ENCODE data around the gene ADGRF3. TPM values are rescaled to one million over a fixed set of nuclear protein-coding genes. Genes with fewer than 3 reads are reported as not detected.

Gene ADGRF3
- total and polyA plus RNA-seq, 2 donors (not counting 1 experiment from before 2014, with no cell fraction given), result 0.47 to 1.00 TPM

GRCh38 chr2:26318950-26319349 lies 27.6 kb downstream of the ADGRF3 start:
- Histone ChIP-seq H3K9ac (ENCODE audit: low read length) (no peak overlapping the region), H3K36me3 (replicated peaks in 1 of 2; ENCODE audit: control extremely low read depth in 1 of 2, control insufficient read depth in 1 of 2, extremely low read depth in 1 of 2, insufficient read depth in 2 of 2, low read length in 1 of 2) (no peaks in the 10 kb centered on the region), H3K27ac (ENCODE audit: low read length in 2 of 2) (no peak overlapping the region), H4K20me1 (ENCODE audit: control insufficient read depth, insufficient read depth, low read length, poor library complexity, severe bottlenecking) (no peaks in the 10 kb centered on the region), H3K27me3 (replicated peaks in 1 of 4; ENCODE audit: control extremely low read depth in 1 of 4, control insufficient read depth in 3 of 4, insufficient read depth in 4 of 4, low read length in 3 of 4) (no peaks in the 10 kb centered on the region), H2AFZ (ENCODE audit: insufficient read depth, low read depth, low read length, poor library complexity, severe bottlenecking) (no peak overlapping the region), H3K9me3 (ENCODE audit: control extremely low read depth in 1 of 3, control insufficient read depth in 2 of 3, insufficient read depth in 1 of 3, low read length in 2 of 3) (peaks cover 0 to under 1% (median 0%) of the 10 kb centered on the region in 3 donors), H3K4me3 (ENCODE audit: control extremely low read depth in 1 of 5, extremely low read depth in 1 of 5, insufficient read depth in 1 of 5, low read depth in 2 of 5, low read length in 4 of 5) (no peak overlapping the region), H3K79me2 (ENCODE audit: control insufficient read depth, insufficient read depth, low read length) (no peaks in the 10 kb centered on the region), H3K4me1 (ENCODE audit: control insufficient read depth in 2 of 2, insufficient read depth in 2 of 2, low read length in 2 of 2) (no peaks in the 10 kb centered on the region), H3K4me2 (replicated peaks; ENCODE audit: low read depth, low read length, poor library complexity, severe bottlenecking) (no peak overlapping the region)
- Mint-ChIP-seq H3K4me1 (no peaks in the 10 kb centered on the region), H3K9me3 (ENCODE audit: insufficient read depth) (no peaks in the 10 kb centered on the region), H3K27me3 (no peaks in the 10 kb centered on the region), H3K27ac (no peak overlapping the region), H3K4me3 (no peak overlapping the region)
- 84% methylated on average over 6 of the region's 6 CpGs for WGBS (ENCODE audit: insufficient coverage)
- TF ChIP-seq CTCF (IDR thresholded peaks at IDR 0.05), result no peak
- TF ChIP-seq EZH2 (IDR thresholded peaks at IDR 0.05; ENCODE audit: borderline replicate concordance, insufficient read depth, low read depth, low read length, poor library complexity, severe bottlenecking), result no peak
- DNase-seq (no peak), ATAC-seq (ENCODE audit: low read depth) (no peak)
- CTCF ChIA-PET, result no interaction called here
- POLR2A ChIA-PET, result no interaction called here
- intact Hi-C loops (cut with micrococcal nuclease), result no loop called here

DNA sequence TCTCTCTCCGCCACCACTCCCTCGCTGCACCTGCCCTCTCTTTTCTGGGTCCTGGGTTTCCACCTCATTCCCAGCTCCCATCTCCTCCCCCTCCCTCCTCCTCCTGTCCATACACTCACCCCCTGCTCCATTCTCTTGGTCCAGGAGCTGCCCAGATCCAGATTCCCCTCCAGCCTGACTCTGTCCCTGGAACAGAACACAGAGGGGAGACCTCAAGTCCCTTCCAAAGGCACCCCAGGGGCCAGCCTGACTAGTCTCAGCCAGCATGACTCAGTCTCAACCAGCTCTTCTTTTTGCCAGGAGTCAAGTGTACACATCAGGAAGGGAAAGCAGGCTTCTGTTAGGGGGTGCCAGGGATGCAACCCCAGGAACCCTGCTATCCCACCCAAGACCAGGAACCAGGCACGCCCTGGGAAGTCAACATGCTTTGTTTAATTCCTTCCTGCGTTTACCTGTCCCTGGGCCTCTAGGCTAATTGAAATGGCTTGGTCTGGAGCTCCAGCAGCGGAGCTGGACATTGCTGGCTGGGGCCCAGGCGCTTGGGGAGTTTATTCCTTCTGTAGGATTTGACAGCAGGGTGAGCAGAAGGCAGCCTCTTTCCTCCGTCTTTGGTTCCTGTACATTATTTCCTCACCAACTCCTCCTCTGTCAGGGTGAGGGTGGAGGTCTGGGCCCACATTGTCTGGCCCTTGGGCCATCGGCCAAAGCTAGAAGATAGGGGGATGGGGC lies 29.0 kb downstream of the ADGRF3 start:
- no peak for TF ChIP-seq EZH2 (IDR thresholded peaks at IDR 0.05; ENCODE audit: borderline replicate concordance, insufficient read depth, low read depth, low read length, poor library complexity, severe bottlenecking)
- no peak for TF ChIP-seq CTCF (IDR thresholded peaks at IDR 0.05)
- no peak for DNase-seq
- H4K20me1 ChIP-seq (ENCODE audit: control insufficient read depth, insufficient read depth, low read length, poor library complexity, severe bottlenecking), result no peaks in the 10 kb centered on the region
- H3K79me2 ChIP-seq (ENCODE audit: control insufficient read depth, insufficient read depth, low read length), result no peaks in the 10 kb centered on the region
- 91% methylated on average over 3 of the region's 8 CpGs for WGBS (ENCODE audit: insufficient coverage)
- no peak overlapping the region for H2AFZ ChIP-seq (ENCODE audit: insufficient read depth, low read depth, low read length, poor library complexity, severe bottlenecking)
- ATAC-seq (ENCODE audit: low read depth), result no peak
- no peak overlapping the region for H3K9ac ChIP-seq (ENCODE audit: low read length)
- no peak overlapping the region for H3K27ac ChIP-seq (ENCODE audit: low read length in 2 of 2)
- CTCF ChIA-PET, result no interaction called here
- no peak overlapping the region for H3K27ac Mint-ChIP-seq
- intact Hi-C loops (cut with micrococcal nuclease), result no loop called here
- H3K4me3 Mint-ChIP-seq, result no peak overlapping the region
- no peak overlapping the region for H3K4me3 ChIP-seq (ENCODE audit: control extremely low read depth in 1 of 5, extremely low read depth in 1 of 5, insufficient read depth in 1 of 5, low read depth in 2 of 5, low read length in 4 of 5)
- H3K27me3 ChIP-seq (replicated peaks in 1 of 4; ENCODE audit: control extremely low read depth in 1 of 4, control insufficient read depth in 3 of 4, insufficient read depth in 4 of 4, low read length in 3 of 4), result no peaks in the 10 kb centered on the region
- H3K27me3 Mint-ChIP-seq, result no peaks in the 10 kb centered on the region
- POLR2A ChIA-PET, result no interaction called here
- H3K4me1 Mint-ChIP-seq, result no peaks in the 10 kb centered on the region
- H3K9me3 Mint-ChIP-seq (ENCODE audit: insufficient read depth), result no peaks in the 10 kb centered on the region
- no peaks in the 10 kb centered on the region for H3K9me3 ChIP-seq (ENCODE audit: control extremely low read depth in 1 of 3, control insufficient read depth in 2 of 3, insufficient read depth in 1 of 3, low read length in 2 of 3)
- no peaks in the 10 kb centered on the region for H3K4me1 ChIP-seq (ENCODE audit: control insufficient read depth in 2 of 2, insufficient read depth in 2 of 2, low read length in 2 of 2)
- H3K4me2 ChIP-seq (replicated peaks; ENCODE audit: low read depth, low read length, poor library complexity, severe bottlenecking), result no peak overlapping the region
- no peaks in the 10 kb centered on the region for H3K36me3 ChIP-seq (replicated peaks in 1 of 2; ENCODE audit: control extremely low read depth in 1 of 2, control insufficient read depth in 1 of 2, extremely low read depth in 1 of 2, insufficient read depth in 2 of 2, low read length in 1 of 2)
